GM18498 (cell line): Measurements from ENCODE around the gene SUSD3.
"Not testable (repeated sequence)": the region's sequence is repeated elsewhere in the genome, so short reads cannot be mapped to it uniquely, and the experiment has no call there.

Source experiments
- ATAC-seq: cut with Tn5 transposase; IDR thresholded peaks from one replicate; pipeline ENCODE4 v1.9.1; 2021; ENCODE audit warnings: mild to moderate bottlenecking, moderate library complexity; ENCODE audit not compliant: unreplicated experiment

The SUSD3 gene

GRCh38 chr9:93108291-93109041, 50.0 kb downstream of the SUSD3 start:
- no peak for ATAC-seq

- ATAC-seq, result no peak
Observed at GRCh38 chr9:93110311-93110855, 51.9 kb downstream of the SUSD3 start.

GRCh38 chr9:93111001-93111370, 52.5 kb downstream of the SUSD3 start:
- ATAC-seq, result no peak

- ATAC-seq, result no peak
Observed at GRCh38 chr9:93111371-93112115, 53.0 kb downstream of the SUSD3 start.

- no peak for ATAC-seq
Observed at GRCh38 chr9:93112116-93112863, 53.8 kb downstream of the SUSD3 start.

GRCh38 chr9:93112864-93113389, 54.4 kb downstream of the SUSD3 start:
- no peak for ATAC-seq

GRCh38 chr9:93114169-93114983, 55.9 kb downstream of the SUSD3 start:
- ATAC-seq, result no peak

GRCh38 chr9:93114984-93115335, 56.5 kb downstream of the SUSD3 start:
- no peak for ATAC-seq

- ATAC-seq, result no peak
Observed at GRCh38 chr9:93115486-93116071, 57.1 kb downstream of the SUSD3 start.

- no peak for ATAC-seq
Observed at GRCh38 chr9:93116072-93116961, 57.8 kb downstream of the SUSD3 start.

- ATAC-seq, result not testable (repeated sequence)
Observed at GRCh38 chr9:93117521-93117920, 59.0 kb downstream of the SUSD3 start.

GRCh38 chr9:93117924-93118862, 59.7 kb downstream of the SUSD3 start:
- no peak for ATAC-seq

GRCh38 chr9:93118863-93119702, 60.6 kb downstream of the SUSD3 start:
- no peak for ATAC-seq

GRCh38 chr9:93119703-93119952, 61.1 kb downstream of the SUSD3 start:
- no peak for ATAC-seq

GRCh38 chr9:93119953-93120845, 61.7 kb downstream of the SUSD3 start:
- ATAC-seq, result peak; percentile 94

- no peak for ATAC-seq
Observed at GRCh38 chr9:93120846-93121315, 62.4 kb downstream of the SUSD3 start.
